MM.1S (cell line): ENCODE results near the gene CSF1R.

Source experiments
- DNase-seq: peaks from one replicate; pipeline ENCODE4 v3.0.0-alpha.2; 2015
- H2AFZ ChIP-seq: fragments of 300-600 bp; sonication (generic); 2 replicates; pipeline ENCODE4 v1.6.0; 2016; ENCODE audit warnings: antibody characterized with exemption, low read length
- H3F3A ChIP-seq: fragments of 300-600 bp; sonication (generic); 2 replicates; pipeline ENCODE4 v1.6.1; 2016; ENCODE audit warnings: mild to moderate bottlenecking, antibody characterized with exemption, low read length, moderate library complexity, mixed read lengths; ENCODE audit not compliant: insufficient read depth
- H3K27ac ChIP-seq: fragments of 300-600 bp; sonication (generic); 2 replicates; pipeline ENCODE4 v1.5.1; 2016; ENCODE audit warnings: mild to moderate bottlenecking, low read length
- H3K27me3 ChIP-seq: fragments of 300-600 bp; sonication (generic); replicated peaks from 2 replicates; pipeline ENCODE4 v1.6.0; 2016; ENCODE audit warnings: low read length; ENCODE audit not compliant: insufficient read depth
- H3K36me3 ChIP-seq: fragments of 300-600 bp; sonication (generic); replicated peaks from 2 replicates; pipeline ENCODE4 v1.6.1; 2016; ENCODE audit warnings: mild to moderate bottlenecking, low read length, mixed read lengths; ENCODE audit not compliant: insufficient read depth
- H3K4me1 ChIP-seq: fragments of 300-600 bp; sonication (generic); 2 replicates; pipeline ENCODE4 v1.6.1; 2016; ENCODE audit warnings: low read length, mixed read lengths
- H3K4me2 ChIP-seq: fragments of 300-600 bp; sonication (generic); 2 replicates; pipeline ENCODE4 v1.6.0; 2016; ENCODE audit warnings: low read depth, low read length
- H3K4me3 ChIP-seq: fragments of 300-600 bp; sonication (generic); 2 replicates; pipeline ENCODE4 v1.5.1; 2016; ENCODE audit warnings: low read length, mixed read lengths
- H3K79me2 ChIP-seq: fragments of 300-600 bp; sonication (generic); 2 replicates; pipeline ENCODE4 v1.6.1; 2016; ENCODE audit warnings: mixed run types, low read length, mixed read lengths
- H3K9ac ChIP-seq: fragments of 300-600 bp; sonication (generic); 2 replicates; pipeline ENCODE4 v1.6.1; 2016; ENCODE audit warnings: low read length, mixed read lengths
- H3K9me2 ChIP-seq: fragments of 300-600 bp; sonication (generic); replicated peaks from 2 replicates; pipeline ENCODE4 v1.6.1; 2016; ENCODE audit warnings: mild to moderate bottlenecking, low read length, mixed read lengths; ENCODE audit not compliant: insufficient read depth
- H3K9me3 ChIP-seq: fragments of 300-600 bp; sonication (generic); replicated peaks from 2 replicates; pipeline ENCODE4 v1.6.1; 2016; ENCODE audit warnings: mild to moderate bottlenecking, low read length, mixed read lengths; ENCODE audit not compliant: insufficient read depth
- H4K20me1 ChIP-seq: fragments of 300-600 bp; sonication (generic); 2 replicates; pipeline ENCODE4 v1.6.1; 2016; ENCODE audit warnings: mild to moderate bottlenecking, low read length, moderate library complexity, mixed read lengths; ENCODE audit not compliant: insufficient read depth
- CTCF ChIP-seq: fragments of 300-600 bp; sonication (generic); IDR thresholded peaks from 2 replicates; pipeline ENCODE4 v1.5.1; 2016; ENCODE audit warnings: antibody characterized with exemption, low read length, mixed read lengths
- EZH2 ChIP-seq: fragments of 300-600 bp; sonication (generic); optimal IDR thresholded peaks from 2 replicates; pipeline ENCODE3; 2017; ENCODE audit warnings: low read depth, mild to moderate bottlenecking, antibody characterized with exemption, low read length, mixed read lengths
- EZH2phosphoT487 ChIP-seq: fragments of 300-600 bp; sonication (generic); IDR thresholded peaks from 2 replicates; pipeline ENCODE4 v1.6.1; 2018; ENCODE audit warnings: antibody characterized with exemption, low read length

CSF1R gene

GRCh38 chr5:150133581-150134197 is 47.3 kb upstream of the CSF1R start:
- Histone ChIP-seq H3K9me3 (no peaks in the 10 kb centered on the region), H4K20me1 (no peaks in the 10 kb centered on the region), H3K4me2 (no peak overlapping the region), H3K4me3 (no peak overlapping the region), H2AFZ (no peak overlapping the region), H3K9ac (no peak overlapping the region), H3K27ac (no peak overlapping the region), H3K27me3 (peaks cover 4% of the 10 kb centered on the region), H3K79me2 (no peaks in the 10 kb centered on the region), H3F3A (no peaks in the 10 kb centered on the region), H3K9me2 (no peaks in the 10 kb centered on the region), H3K36me3 (no peaks in the 10 kb centered on the region), H3K4me1 (no peaks in the 10 kb centered on the region)
- TF ChIP-seq CTCF (no peak), EZH2 (no peak), EZH2phosphoT487 (no peak)
- DNase-seq: no peak

- H3K27ac ChIP-seq: no peak overlapping the region
Observed at GRCh38 chr5:150132740-150133139, 46.4 kb upstream of the CSF1R start.

GRCh38 chr5:150131978-150132694 is 45.8 kb upstream of the CSF1R start:
- H3K9ac ChIP-seq: no peak overlapping the region
- no peaks in the 10 kb centered on the region for H3K4me1 ChIP-seq
- H3K27me3 ChIP-seq: peaks cover 4% of the 10 kb centered on the region
- no peak overlapping the region for H2AFZ ChIP-seq
- no peak overlapping the region for H3K4me2 ChIP-seq
- H3F3A ChIP-seq: no peaks in the 10 kb centered on the region
- H3K36me3 ChIP-seq: no peaks in the 10 kb centered on the region
- H3K79me2 ChIP-seq: no peaks in the 10 kb centered on the region
- no peak overlapping the region for H3K27ac ChIP-seq
- DNase-seq: no peak
- TF ChIP-seq EZH2: no peak
- no peak for TF ChIP-seq EZH2phosphoT487
- no peak for TF ChIP-seq CTCF
- H3K4me3 ChIP-seq: no peak overlapping the region
- no peaks in the 10 kb centered on the region for H3K9me3 ChIP-seq
- H3K9me2 ChIP-seq: no peaks in the 10 kb centered on the region
- H4K20me1 ChIP-seq: no peaks in the 10 kb centered on the region

More at GRCh38 chr5:150132740-150133139, 46.4 kb upstream of the CSF1R start:
- Histone ChIP-seq H3K4me1 (no peaks in the 10 kb centered on the region), H3K27me3 (peaks cover 4% of the 10 kb centered on the region), H3K9ac (no peak overlapping the region), H3K4me2 (no peak overlapping the region), H3K4me3 (no peak overlapping the region), H3K9me2 (no peaks in the 10 kb centered on the region), H3F3A (no peaks in the 10 kb centered on the region), H3K79me2 (no peaks in the 10 kb centered on the region), H3K36me3 (no peaks in the 10 kb centered on the region), H4K20me1 (no peaks in the 10 kb centered on the region), H3K9me3 (no peaks in the 10 kb centered on the region), H2AFZ (no peak overlapping the region)
- DNase-seq: no peak
- no peak for TF ChIP-seq EZH2phosphoT487
- TF ChIP-seq EZH2: no peak
- no peak for TF ChIP-seq CTCF
